DMS53 (cell line): Measurements from ENCODE around the gene KRTAP12-1.
"Not testable (repeated sequence)": the region's sequence is repeated elsewhere in the genome, so short reads cannot be mapped to it uniquely, and the experiment has no call there.

Experiments
- DNase-seq: peaks from one replicate; lab custom pipeline; 2025; lab: John Stamatoyannopoulos, UW

KRTAP12-1 gene

GRCh38 chr21:44697811-44698734, 16.1 kb upstream of the KRTAP12-1 start:
- no peak for DNase-seq

GRCh38 chr21:44697172-44697810, 15.3 kb upstream of the KRTAP12-1 start, which contains the start of gene KRTAP10-12:
TSS of gene KRTAP10-12 (plus strand) at chr21:44697172. CDS start at chr21:44697202, 30 bp downstream.
- DNase-seq, result not testable (repeated sequence)

- DNase-seq, result no peak
These were observed 14.6 kb upstream of the KRTAP12-1 start for GRCh38 chr21:44696572-44696971.

- no peak for DNase-seq
These were observed 13.7 kb upstream of the KRTAP12-1 start for GRCh38 chr21:44695641-44696040.

- no peak for DNase-seq
These were observed 13.2 kb upstream of the KRTAP12-1 start for GRCh38 chr21:44695184-44695583.

GRCh38 chr21:44694776-44695175, 12.8 kb upstream of the KRTAP12-1 start:
- DNase-seq, result no peak

- DNase-seq, result no peak
These were observed 11.0 kb upstream of the KRTAP12-1 start for GRCh38 chr21:44692798-44693512.

GRCh38 chr21:44691686-44692085, 9.7 kb upstream of the KRTAP12-1 start:
- DNase-seq, result no peak

GRCh38 chr21:44689740-44690139, 7.8 kb upstream of the KRTAP12-1 start:
- DNase-seq, result not testable (repeated sequence)

- no peak for DNase-seq
These were observed 5.7 kb upstream of the KRTAP12-1 start for GRCh38 chr21:44687671-44688070.

GRCh38 chr21:44686843-44687561, 5.0 kb upstream of the KRTAP12-1 start:
- no peak for DNase-seq

GRCh38 chr21:44686000-44686781, 4.2 kb upstream of the KRTAP12-1 start:
- DNase-seq, result no peak

- not testable (repeated sequence) for DNase-seq
These were observed 3.1 kb upstream of the KRTAP12-1 start for GRCh38 chr21:44685050-44685449.

- DNase-seq, result no peak
These were observed 2.5 kb upstream of the KRTAP12-1 start for GRCh38 chr21:44684483-44684882.

GRCh38 chr21:44684077-44684476, 2.1 kb upstream of the KRTAP12-1 start:
- no peak for DNase-seq

- no peak for DNase-seq
These were observed 703 bp upstream of the KRTAP12-1 start for GRCh38 chr21:44682580-44683151.

GRCh38 chr21:44681152-44681551, 811 bp downstream of the KRTAP12-1 start:
- DNase-seq, result no peak

GRCh38 chr21:44677881-44678280, 4.1 kb downstream of the KRTAP12-1 start:
- no peak for DNase-seq

- no peak for DNase-seq
These were observed 10.1 kb downstream of the KRTAP12-1 start for GRCh38 chr21:44671911-44672310.

- no peak for DNase-seq
These were observed 11.1 kb downstream of the KRTAP12-1 start for GRCh38 chr21:44670642-44671432.
